Caco-2 (cell line): Measurements from ENCODE around the gene CTIF. TPM values are rescaled to one million over a fixed set of nuclear protein-coding genes. Genes with fewer than 3 reads are reported as not detected.

Source experiments
- BruUV-seq: library from RNA; stranded (reverse); fragments of 400-500 nt; replicated peaks from 2 replicates; lab custom pipeline; 2021; lab: Mats Ljungman, UMichigan
- CTCF ChIA-PET: fragments of 300-600 bp; sonication (Branson Sonifier 250); formaldehyde crosslinking; loops from one replicate; lab custom pipeline; 2022; ENCODE audit warnings: antibody characterized with exemption; lab: Charles Lee
- POLR2A ChIA-PET: fragments of 300-600 bp; sonication (Branson Sonifier 250); formaldehyde crosslinking; loops from one replicate; lab custom pipeline; 2022; ENCODE audit warnings: antibody characterized with exemption; lab: Charles Lee
- DNase-seq, 2 experiments: peaks; one replicate each; pipeline versions ENCODE4 v3.0.0 to v3.0.0-alpha.2; 2020 to 2022
- H3K27me3 ChIP-seq: replicated peaks from 2 replicates; pipeline ENCODE4 v1.6.0; 2011; ENCODE audit warnings: low read length; ENCODE audit not compliant: control insufficient read depth, insufficient read depth
- H3K36me3 ChIP-seq: 2 replicates; pipeline ENCODE4 v1.5.1; 2011; ENCODE audit warnings: low read length; ENCODE audit not compliant: control insufficient read depth, insufficient read depth
- H3K4me1 ChIP-seq: fragments of 250-450 bp; sonication (Bioruptor Pico); 2 replicates; pipeline ENCODE4 v1.5.1; 2020; ENCODE audit warnings: mild to moderate bottlenecking
- H3K4me3 ChIP-seq: 2 replicates; pipeline ENCODE4 v1.5.1; 2011; ENCODE audit warnings: low read depth, mild to moderate bottlenecking, control low read depth, low read length
- H3K9me3 ChIP-seq: fragments of 250-450 bp; sonication (Bioruptor Pico); 2 replicates; pipeline ENCODE4 v1.5.1; 2020; ENCODE audit warnings: mild to moderate bottlenecking, moderate library complexity
- H3K27ac Mint-ChIP-seq: one replicate; pipeline ENCODE4 v1.8.0; 2022; ENCODE audit warnings: mixed read lengths; ENCODE audit not compliant: unreplicated experiment
- H3K27me3 Mint-ChIP-seq: one replicate; pipeline ENCODE4 v1.8.0; 2022; ENCODE audit warnings: mixed read lengths; ENCODE audit not compliant: insufficient read depth, unreplicated experiment
- H3K36me3 Mint-ChIP-seq: one replicate; pipeline ENCODE4 v1.8.0; 2022; ENCODE audit warnings: mild to moderate bottlenecking, mixed read lengths; ENCODE audit not compliant: insufficient read depth, unreplicated experiment
- H3K4me1 Mint-ChIP-seq: one replicate; pipeline ENCODE4 v1.8.0; 2022; ENCODE audit warnings: low read depth, mixed read lengths; ENCODE audit not compliant: unreplicated experiment
- H3K4me3 Mint-ChIP-seq: one replicate; pipeline ENCODE4 v1.8.0; 2022; ENCODE audit warnings: mild to moderate bottlenecking, moderate library complexity, mixed read lengths; ENCODE audit not compliant: unreplicated experiment
- H3K9me3 Mint-ChIP-seq: one replicate; pipeline ENCODE4 v1.8.0; 2022; ENCODE audit warnings: mixed read lengths; ENCODE audit not compliant: unreplicated experiment
- intact Hi-C: fragments of 100-400 bp; cut with micrococcal nuclease; formaldehyde crosslinking; loops from one replicate; pipeline ENCODE4 v1.10.0; 2022; ENCODE audit not compliant: unreplicated experiment
- total RNA-seq: library from RNA; stranded (reverse); gene quantifications from 2 replicates; pipeline ENCODE4 v1.2.3, GENCODE V29; 2022
- TF ChIP-seq, protein P1 (sequence below), 2 experiments: fragments of 200-600 bp in 1 of 2; IDR thresholded peaks; 1 replicate in 1 of 2; 2 replicates in 1 of 2; pipeline versions ENCODE4 v1.5.1 to v1.8.0; 2011 to 2022; ENCODE audit warnings: antibody characterized with exemption in 1 of 2, control low read depth in 1 of 2, inconsistent platforms in 1 of 2, low read depth in 1 of 2, low read length in 1 of 2, mild to moderate bottlenecking in 1 of 2, moderate library complexity in 1 of 2; ENCODE audit not compliant: insufficient read depth in 1 of 2, severe bottlenecking in 1 of 2, unreplicated experiment in 1 of 2

CTIF gene
- total RNA-seq, 1 experiment from 2014 or later = 19.9 TPM

DNA sequence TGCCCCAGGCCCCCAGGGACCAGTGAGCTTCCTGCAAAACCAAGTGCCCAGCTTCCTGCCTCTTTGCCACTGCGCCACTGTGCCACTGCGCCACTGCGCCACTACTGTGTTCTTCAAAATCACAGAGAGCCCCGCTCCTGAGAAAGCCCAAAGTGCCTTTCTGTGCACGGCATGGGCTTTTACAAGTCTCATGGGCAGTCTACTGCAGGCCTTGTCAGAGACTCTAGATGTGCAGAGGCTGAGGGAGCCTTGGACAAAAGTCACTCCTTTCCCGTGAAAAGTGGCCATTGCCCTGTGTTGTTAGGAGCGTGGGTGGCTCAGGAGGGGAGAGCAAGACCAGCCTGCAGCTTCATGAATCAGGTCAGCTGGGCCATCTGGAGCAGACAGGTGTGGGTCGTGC, 231.4 kb downstream of the CTIF start:
- ChIA-PET POLR2A (no interaction called here), CTCF (no interaction called here)
- TF ChIP-seq, protein P1, sequence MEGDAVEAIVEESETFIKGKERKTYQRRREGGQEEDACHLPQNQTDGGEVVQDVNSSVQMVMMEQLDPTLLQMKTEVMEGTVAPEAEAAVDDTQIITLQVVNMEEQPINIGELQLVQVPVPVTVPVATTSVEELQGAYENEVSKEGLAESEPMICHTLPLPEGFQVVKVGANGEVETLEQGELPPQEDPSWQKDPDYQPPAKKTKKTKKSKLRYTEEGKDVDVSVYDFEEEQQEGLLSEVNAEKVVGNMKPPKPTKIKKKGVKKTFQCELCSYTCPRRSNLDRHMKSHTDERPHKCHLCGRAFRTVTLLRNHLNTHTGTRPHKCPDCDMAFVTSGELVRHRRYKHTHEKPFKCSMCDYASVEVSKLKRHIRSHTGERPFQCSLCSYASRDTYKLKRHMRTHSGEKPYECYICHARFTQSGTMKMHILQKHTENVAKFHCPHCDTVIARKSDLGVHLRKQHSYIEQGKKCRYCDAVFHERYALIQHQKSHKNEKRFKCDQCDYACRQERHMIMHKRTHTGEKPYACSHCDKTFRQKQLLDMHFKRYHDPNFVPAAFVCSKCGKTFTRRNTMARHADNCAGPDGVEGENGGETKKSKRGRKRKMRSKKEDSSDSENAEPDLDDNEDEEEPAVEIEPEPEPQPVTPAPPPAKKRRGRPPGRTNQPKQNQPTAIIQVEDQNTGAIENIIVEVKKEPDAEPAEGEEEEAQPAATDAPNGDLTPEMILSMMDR (IDR thresholded peaks at IDR 0.05; ENCODE audit: insufficient read depth in 1 of 2, low read depth in 1 of 2, low read length in 1 of 2, severe bottlenecking in 1 of 2, unreplicated experiment in 1 of 2) = no peak
- Histone ChIP-seq H3K9me3 (no peaks in the 10 kb centered on the region), H3K4me3 (no peak overlapping the region), H3K36me3 (no peaks in the 10 kb centered on the region), H3K4me1 (peaks cover 15% of the 10 kb centered on the region), H3K27me3 (no peaks in the 10 kb centered on the region)
- intact Hi-C loops = no loop called here
- BruUV-seq = no TSS peak
- Mint-ChIP-seq H3K36me3 (no peaks in the 10 kb centered on the region), H3K27ac (no peak overlapping the region), H3K4me1 (peaks cover 8% of the 10 kb centered on the region), H3K4me3 (no peak overlapping the region), H3K9me3 (no peaks in the 10 kb centered on the region), H3K27me3 (no peaks in the 10 kb centered on the region)
- DNase-seq = no peak

DNA sequence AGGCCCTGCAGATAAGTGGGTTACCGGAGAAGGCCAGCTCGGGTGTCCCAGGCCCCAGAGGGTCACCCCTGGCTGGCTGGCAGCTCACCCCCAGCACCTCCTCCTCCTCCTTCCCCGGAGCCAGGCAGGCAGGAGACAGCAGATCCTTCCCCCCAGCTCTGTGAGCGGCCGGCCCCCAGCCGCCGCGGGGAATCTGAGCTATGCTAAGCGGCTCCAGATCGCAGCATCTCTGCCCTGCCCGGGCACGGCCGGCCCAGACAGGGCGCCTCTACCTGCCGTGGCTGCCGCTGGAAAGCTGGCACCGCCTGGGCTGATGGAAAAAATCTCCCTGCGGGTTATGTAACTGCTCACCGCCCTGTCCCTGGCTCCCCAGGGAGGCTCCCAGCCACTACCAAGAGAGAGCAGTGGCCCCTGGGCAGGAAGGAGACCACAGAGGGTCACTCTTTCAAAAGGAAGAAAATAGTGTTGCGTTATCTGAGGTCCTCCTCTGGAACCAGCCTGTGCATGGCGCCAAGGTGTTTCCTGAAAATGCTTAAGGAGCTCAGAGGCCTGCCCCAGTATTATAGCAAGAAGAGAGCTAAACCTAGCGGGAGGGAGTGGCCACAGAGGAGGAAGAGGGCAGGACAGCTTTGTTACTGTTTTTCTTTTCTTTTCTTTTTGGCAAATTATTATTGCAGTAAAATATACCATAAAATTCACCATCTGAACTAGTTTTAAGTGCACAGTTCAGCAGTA, 233.0 kb downstream of the CTIF start:
- TF ChIP-seq, protein P1 (IDR thresholded peaks at IDR 0.05; ENCODE audit: insufficient read depth in 1 of 2, low read depth in 1 of 2, low read length in 1 of 2, severe bottlenecking in 1 of 2, unreplicated experiment in 1 of 2) = no peak
- ChIA-PET CTCF (no interaction called here), POLR2A (interaction anchor here (0.5 kb wide), 1 partner anchor 341 kb away, joined by 3 read pairs; no protein-coding TSS in a partner anchor)
- Mint-ChIP-seq H3K4me3 (no peak overlapping the region), H3K27me3 (no peaks in the 10 kb centered on the region), H3K36me3 (no peaks in the 10 kb centered on the region), H3K9me3 (no peaks in the 10 kb centered on the region), H3K4me1 (peaks cover 5% of the 10 kb centered on the region), H3K27ac (no peak overlapping the region)
- intact Hi-C loops = no loop called here
- H3K4me3 ChIP-seq = no peak overlapping the region
- DNase-seq = no peak
- H3K9me3 ChIP-seq = no peaks in the 10 kb centered on the region
- H3K4me1 ChIP-seq = peaks cover 8% of the 10 kb centered on the region
- H3K36me3 ChIP-seq = no peaks in the 10 kb centered on the region
- BruUV-seq = no TSS peak
- H3K27me3 ChIP-seq = no peaks in the 10 kb centered on the region

- TF ChIP-seq, protein P1 (IDR thresholded peaks at IDR 0.05; ENCODE audit: insufficient read depth in 1 of 2, low read depth in 1 of 2, low read length in 1 of 2, severe bottlenecking in 1 of 2, unreplicated experiment in 1 of 2) = no peak
- POLR2A ChIA-PET = no interaction called here
- DNase-seq = no peak
- no peak overlapping the region for H3K4me3 ChIP-seq
- H3K36me3 Mint-ChIP-seq = no peaks in the 10 kb centered on the region
- peaks cover 5% of the 10 kb centered on the region for H3K4me1 ChIP-seq
- no peaks in the 10 kb centered on the region for H3K9me3 Mint-ChIP-seq
- no TSS peak for BruUV-seq
- CTCF ChIA-PET = no interaction called here
- H3K27ac Mint-ChIP-seq = no peak overlapping the region
- intact Hi-C loops = no loop called here
- no peaks in the 10 kb centered on the region for H3K27me3 ChIP-seq
- no peaks in the 10 kb centered on the region for H3K36me3 ChIP-seq
- H3K27me3 Mint-ChIP-seq = no peaks in the 10 kb centered on the region
- H3K9me3 ChIP-seq = no peaks in the 10 kb centered on the region
- H3K4me3 Mint-ChIP-seq = no peak overlapping the region
- H3K4me1 Mint-ChIP-seq = no peaks in the 10 kb centered on the region
Measured at GRCh38 chr18:48772457-48772856, 233.6 kb downstream of the CTIF start.
